Measurements from ENCODE around the gene ZNF736.
"Not testable (repeated sequence)": the region's sequence is repeated elsewhere in the genome, so short reads cannot be mapped to it uniquely, and the experiment has no call there.

The ZNF736 gene

GRCh38 chr7:64313740-64314491 is at the start of gene ZNF736:
ZNF736 (plus strand) TSS chr7:64313961; CDS start chr7:64314151, 190 bp downstream.
- DNase-seq, result no peak

DNA sequence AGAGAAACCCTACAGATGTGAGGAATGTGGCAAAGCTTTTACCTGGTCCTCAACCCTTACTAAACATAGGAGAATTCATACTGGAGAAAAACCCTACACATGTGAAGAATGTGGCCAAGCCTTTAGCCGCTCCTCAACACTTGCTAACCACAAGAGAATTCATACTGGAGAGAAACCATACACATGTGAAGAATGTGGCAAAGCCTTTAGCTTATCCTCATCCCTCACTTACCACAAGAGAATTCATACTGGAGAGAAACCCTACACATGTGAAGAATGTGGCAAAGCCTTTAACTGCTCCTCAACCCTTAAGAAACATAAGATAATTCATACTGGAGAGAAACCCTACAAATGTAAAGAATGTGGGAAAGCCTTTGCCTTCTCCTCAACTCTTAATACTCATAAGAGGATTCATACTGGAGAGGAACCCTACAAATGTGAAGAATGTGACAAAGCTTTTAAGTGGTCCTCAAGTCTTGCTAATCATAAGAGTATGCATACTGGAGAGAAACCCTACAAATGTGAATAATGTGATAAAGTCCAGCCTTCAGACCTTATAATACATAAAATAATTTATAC is 47.3 kb upstream of the ZNF736 start:
- DNase-seq, result no peak

- DNase-seq, result no peak
These were observed 36.1 kb upstream of the ZNF736 start for GRCh38 chr7:64277630-64278029.

DNA sequence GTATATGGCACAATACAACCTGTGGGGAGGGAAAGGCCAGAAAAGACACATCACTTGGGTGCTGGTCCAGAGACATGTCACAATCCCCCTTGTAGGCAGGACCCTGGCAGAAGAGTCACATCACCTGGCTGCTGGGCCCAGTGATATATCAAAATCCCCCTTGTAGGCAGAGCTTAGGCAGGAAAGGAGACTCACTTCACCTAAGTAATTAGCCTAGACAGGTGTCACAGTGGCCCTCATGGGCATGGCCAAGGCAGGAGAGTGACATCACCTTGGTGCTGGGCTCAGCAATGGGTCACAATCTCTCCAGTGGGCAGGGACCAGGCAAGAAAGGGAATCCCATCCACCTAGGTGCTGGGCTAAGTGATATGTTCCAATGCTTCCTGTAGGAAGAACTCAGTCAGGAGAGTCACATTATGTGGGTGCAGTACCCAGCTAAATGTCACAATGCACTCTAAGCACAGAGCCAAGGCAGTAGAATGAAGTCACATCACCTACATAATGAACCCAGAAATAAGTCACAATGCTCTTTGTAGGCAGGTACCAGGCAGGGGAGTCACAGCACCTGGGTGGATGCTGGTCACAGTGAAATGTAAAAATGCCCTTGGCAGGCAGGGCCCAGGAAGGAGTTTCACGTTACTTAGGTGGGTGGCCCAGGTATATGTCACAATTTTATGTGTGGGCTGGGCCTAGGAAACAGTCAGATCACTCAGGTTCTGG is 18.9 kb upstream of the ZNF736 start:
- no peak for DNase-seq

DNA sequence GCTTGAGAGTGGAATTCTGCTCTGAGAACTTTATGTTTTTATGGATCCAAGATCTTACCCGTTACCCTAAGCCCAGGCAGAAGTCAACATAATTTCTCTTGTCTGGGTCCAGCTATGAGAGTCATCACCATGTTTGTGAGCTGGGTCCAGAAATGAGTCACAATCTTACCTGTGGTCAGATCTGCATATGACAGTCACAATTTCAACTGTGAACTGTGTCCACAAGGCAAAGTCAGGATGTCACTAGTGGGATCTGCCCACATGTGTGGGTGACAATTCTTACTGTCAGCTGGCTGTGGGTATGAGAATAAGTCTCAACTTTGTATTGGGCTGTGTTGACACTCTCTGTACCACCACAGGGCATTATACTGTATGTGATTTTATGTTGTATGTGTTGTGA is 16.3 kb upstream of the ZNF736 start:
- not testable (repeated sequence) for DNase-seq

DNA sequence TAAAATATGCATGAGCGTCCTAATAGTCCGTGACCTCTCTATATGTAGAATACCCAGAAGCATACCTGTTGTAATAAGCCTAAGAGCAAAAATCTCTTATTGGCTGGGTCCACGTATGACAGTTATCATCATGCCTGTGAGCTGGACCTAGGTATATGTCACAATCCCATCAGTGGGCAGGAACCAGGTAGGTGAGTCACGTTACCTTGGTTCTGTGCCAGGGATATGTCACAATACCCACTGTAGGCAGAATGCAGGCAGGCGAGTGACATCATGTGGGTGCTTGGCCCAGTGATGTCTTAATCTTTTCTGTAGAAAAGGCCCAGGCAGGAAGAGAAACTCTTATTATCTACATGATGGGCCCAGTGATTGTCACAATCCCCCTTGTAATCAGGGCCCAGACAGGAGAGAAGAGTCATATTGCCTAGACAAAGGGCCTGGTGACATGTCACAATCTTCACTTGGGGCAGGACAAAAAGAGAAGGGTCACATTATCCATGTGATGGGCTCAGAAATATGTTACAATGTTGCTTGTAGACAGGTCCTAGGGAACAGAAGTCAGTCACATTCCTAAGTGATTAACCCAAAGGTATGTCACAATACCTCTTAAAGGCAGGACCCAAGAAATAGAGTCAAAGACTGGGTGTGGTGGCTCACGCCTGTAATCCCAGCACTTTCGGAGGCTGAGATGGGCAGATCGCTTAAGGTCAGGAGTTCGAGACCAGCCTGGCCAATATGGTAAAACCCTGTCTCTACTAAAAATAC is 12.9 kb upstream of the ZNF736 start:
- no peak for DNase-seq

- DNase-seq, result no peak
These were observed 6.3 kb upstream of the ZNF736 start for GRCh38 chr7:64307254-64308015.

DNA sequence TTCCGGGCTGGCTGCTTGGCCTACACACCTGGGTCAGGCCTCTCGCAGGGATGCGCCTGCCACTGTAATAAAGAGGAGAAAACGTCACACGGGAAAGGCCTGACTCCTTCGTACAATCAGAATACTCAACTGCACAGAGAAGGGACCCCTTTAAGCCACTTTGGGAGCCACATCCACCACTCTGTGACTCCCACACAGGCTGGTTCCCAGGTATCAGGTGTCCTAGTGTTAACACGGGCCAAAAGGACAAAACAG is 5.8 kb upstream of the ZNF736 start:
- no peak for DNase-seq

GRCh38 chr7:64310426-64310825 is 3.3 kb upstream of the ZNF736 start:
- DNase-seq, result no peak

- DNase-seq, result no peak
These were observed 935 bp upstream of the ZNF736 start for GRCh38 chr7:64312826-64313225.

DNA sequence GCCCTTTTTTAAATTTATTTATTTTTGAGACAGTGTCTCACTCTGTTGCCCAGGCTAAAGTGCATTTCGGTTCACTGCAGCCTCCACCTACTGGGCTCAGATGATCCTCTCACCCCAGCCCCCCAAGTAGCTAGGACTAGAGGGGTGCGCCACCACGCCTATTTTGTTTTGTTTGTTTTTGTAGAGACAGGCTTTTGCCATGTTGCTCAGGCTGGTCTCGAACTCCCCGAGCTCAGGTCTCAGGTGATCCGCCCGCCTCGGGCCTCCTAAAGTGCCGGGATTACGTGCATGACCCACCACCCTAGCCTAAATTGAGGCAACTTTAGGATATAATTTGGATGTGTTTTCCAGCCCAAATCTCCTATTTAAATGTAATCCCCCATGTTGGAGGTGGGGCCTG is 805 bp downstream of the ZNF736 start:
- DNase-seq, result no peak

GRCh38 chr7:64316031-64316742 is 2.4 kb downstream of the ZNF736 start:
- DNase-seq, result not testable (repeated sequence)

GRCh38 chr7:64320547-64321513 is 7.1 kb downstream of the ZNF736 start:
- no peak for DNase-seq

DNA sequence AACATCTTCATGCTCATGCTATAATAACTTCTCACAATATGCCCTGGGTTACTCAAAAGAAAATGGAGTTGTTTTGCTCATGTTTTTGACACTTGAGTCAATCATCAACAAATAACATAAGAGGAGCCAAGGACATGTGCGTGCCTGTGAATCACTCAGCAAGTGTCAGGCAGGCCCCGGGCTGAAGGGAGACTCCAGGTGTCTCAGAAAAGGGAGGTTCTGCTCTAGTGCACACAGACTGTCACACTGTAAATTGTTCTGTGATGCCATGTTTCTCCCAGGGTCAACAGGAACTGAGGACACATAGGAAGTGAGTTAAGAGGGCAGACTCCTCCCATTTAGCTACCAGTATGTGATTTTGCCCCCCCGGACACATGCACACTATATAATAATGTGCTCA is 10.4 kb downstream of the ZNF736 start:
- DNase-seq, result not testable (repeated sequence)

- DNase-seq, result not testable (repeated sequence)
These were observed 35.0 kb downstream of the ZNF736 start for GRCh38 chr7:64348713-64349210.

- no peak for DNase-seq
These were observed 45.8 kb downstream of the ZNF736 start for GRCh38 chr7:64359543-64359942.

- no peak for DNase-seq
These were observed 57.4 kb downstream of the ZNF736 start for GRCh38 chr7:64371116-64371515.

- DNase-seq, result no peak
These were observed 59.3 kb downstream of the ZNF736 start for GRCh38 chr7:64373017-64373416.

DNA sequence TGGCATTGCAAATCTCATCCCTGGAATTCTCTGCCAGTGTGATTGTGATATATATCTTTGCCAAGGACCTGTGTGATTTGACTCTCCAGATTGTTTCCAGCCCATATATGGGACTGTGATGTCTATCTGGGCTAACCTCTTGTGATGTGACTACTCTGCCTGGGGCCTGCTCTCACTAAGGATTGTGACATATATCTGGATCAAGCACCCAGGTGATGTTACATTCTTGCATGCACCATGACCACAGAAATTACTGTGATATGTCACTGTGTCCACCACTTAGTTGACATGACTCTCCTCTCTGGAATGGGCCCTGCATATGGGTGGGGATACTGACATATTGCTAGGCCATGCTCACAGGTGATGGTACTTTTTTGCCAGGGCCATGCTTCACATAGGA is 86.6 kb downstream of the ZNF736 start:
- no peak for DNase-seq

Data from SIG-M5 (cell line).